ENCODE results near the gene PPIA.
"Not testable (repeated sequence)": the region's sequence is repeated elsewhere in the genome, so short reads cannot be mapped to it uniquely, and the experiment has no call there.

PPIA gene

DNA sequence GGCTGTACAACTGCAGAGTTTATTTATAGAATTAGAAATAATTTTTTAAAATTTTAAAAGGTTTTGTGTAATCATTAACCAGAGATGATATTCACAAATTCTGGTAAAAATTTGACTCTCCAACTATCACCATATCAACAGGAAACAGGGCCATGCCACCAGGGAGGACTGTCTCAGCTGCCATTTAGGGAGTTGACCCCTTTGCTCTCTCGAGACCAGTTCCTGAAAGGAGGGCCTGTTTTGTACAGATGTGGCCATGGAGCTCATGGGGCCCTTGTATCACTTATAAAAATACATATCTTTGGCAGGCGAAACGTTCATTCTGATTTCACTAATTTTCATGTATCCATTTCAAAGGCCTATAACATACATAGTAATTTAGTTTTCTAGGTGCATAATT is 31.1 kb downstream of the PPIA start:
- DNase-seq (ENCODE audit: low read depth in 2 of 2), result no peak

DNA sequence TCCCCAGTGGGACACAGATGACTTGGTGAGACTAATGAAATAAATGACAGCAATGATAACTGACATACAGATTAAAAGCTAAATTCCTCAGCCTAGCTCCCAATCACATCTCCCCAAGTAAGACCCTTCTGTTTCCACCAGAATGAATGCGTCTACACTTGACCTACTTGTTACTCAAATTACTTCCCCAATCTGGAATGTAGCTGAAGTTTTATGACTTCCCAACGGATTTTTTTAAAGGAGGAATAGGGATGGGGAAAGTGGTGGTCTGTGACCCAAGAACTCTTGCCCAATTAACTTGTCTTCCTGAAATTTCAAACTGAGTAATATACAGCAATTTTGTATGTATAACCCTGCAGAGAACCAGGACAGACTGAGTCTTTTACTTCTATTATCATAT is 42.3 kb downstream of the PPIA start:
- no peak for DNase-seq (ENCODE audit: low read depth in 2 of 2)

DNA sequence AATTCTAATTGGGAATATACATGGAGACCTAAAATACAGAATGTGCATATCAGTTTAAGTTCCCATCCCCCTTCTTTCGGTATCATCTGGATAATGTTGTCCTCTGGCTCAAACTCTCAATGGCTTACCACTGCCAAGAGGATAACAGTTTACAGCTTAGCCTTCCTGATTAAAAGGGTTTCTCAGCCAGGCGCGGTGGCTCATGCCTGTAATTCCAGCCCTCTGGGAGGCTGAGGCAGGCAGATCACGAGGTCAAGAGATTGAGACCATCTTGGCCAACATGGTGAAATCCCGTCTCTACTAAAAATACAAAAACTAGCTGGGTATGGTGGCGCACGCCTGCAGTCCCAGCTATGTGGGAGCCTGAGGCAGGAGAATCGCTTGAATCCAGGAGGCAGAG is 46.2 kb downstream of the PPIA start:
- DNase-seq (ENCODE audit: low read depth in 2 of 2), result not testable (repeated sequence)

DNA sequence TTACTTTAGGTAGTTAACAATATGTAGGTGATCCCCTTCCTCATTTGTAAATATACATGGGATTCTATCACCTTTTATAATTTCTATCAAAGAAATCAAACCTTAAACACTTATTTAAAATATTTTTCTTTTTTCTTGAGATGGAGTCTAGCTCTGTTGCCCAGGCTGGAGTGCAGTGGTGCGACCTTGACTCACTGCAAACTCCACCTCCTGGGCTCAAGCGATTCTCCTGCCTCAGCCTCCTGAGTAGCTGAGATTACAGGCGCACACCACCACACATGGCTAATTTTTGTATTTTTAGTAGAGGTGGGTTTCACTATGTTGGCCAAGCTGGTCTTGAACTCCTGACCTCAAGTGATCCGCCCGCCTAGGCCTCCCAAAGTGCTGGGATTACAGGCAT is 47.0 kb downstream of the PPIA start:
- DNase-seq (ENCODE audit: low read depth in 2 of 2), result not testable (repeated sequence)

DNA sequence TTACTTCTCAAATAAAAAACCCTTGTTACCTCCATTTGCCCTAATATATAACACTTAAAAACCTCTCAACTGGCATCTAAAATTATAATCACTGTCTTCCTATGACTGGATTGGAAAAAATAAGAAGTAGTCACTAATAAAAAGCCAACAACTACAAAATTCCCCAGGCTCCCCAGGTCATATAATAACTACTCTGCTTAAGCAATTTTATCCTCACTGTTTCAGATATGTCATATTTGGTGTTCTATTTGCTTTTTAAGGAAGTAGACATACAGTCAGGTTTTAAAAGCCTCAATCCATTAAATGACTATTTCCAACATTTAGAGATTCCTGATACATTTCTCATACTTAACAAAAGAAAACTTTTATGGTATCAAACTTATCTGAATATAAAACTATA is 49.0 kb downstream of the PPIA start:
- DNase-seq (ENCODE audit: low read depth in 2 of 2), result no peak

DNA sequence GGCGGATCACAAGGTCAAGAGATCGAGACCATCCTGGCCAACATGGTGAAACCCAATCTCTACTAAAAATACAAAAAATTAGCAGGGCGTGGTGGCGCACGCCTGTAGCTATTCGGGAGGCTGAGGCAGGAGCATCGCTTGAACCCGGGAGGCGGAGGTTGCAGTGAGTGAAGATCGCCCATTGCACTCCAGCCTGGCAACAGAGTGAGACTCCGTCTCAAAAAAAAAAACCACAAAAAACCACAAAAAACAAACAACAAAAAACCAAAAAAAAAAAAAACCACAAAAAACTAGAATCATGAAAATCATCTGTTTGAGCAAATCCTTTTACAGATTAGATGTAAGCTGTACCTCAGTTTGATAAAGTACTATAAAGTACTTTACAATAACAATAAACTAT is 49.9 kb downstream of the PPIA start:
- not testable (repeated sequence) for DNase-seq (ENCODE audit: low read depth in 2 of 2)

DNA sequence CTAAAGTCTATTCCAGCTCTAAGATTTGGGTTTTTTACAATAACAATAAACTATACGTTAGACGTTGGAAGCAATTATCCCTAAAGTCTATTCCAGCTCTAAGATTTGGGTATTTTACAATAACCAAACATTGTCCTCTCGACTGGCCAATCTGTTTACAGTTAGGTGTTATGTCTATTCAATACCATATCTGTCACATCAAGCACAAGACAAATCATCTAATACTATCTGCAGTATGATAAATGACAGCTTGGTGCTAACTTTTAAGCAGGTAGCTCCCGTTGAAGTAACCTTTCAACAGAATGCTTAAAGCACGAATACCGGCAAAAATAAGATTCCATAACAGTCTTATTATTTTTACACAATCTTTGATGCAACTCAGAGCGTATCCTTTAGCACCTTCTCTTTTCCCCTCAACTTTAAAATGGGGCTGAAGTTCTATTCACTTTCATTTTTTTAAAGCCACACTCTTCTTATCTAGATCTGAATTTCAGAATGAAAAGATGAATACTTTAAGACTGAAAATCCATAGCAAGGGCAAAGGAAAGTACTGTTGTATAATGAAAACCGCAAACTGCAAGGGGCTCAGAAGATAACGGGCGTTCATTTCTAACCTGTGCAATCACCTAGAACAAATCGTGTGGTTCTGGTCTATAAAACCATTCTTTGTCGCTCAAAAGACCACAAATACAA is 50.5 kb downstream of the PPIA start:
- DNase-seq (ENCODE audit: low read depth in 2 of 2), result no peak

DNA sequence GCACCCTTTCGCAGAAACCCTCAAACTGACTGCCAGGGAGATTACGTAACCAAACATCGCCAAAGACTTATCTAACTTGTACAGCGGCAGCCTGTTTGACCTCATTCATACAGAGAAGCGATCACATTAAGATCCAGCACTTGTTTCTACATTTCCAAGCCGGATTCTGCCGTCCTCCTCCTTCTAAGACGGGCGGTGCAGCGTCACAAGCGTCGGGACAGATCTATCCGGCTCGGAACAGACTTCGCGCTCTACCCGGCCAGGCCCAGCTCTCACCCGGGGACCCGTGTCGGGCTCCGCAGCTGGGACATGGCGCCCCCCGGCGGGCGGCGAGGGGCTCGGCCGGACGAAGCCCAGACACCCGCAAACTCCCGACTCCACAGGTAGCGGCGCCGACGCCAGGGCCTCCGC is 51.0 kb downstream of the PPIA start:
- peak; percentile 78 to 80 for DNase-seq (ENCODE audit: low read depth in 2 of 2)

DNA sequence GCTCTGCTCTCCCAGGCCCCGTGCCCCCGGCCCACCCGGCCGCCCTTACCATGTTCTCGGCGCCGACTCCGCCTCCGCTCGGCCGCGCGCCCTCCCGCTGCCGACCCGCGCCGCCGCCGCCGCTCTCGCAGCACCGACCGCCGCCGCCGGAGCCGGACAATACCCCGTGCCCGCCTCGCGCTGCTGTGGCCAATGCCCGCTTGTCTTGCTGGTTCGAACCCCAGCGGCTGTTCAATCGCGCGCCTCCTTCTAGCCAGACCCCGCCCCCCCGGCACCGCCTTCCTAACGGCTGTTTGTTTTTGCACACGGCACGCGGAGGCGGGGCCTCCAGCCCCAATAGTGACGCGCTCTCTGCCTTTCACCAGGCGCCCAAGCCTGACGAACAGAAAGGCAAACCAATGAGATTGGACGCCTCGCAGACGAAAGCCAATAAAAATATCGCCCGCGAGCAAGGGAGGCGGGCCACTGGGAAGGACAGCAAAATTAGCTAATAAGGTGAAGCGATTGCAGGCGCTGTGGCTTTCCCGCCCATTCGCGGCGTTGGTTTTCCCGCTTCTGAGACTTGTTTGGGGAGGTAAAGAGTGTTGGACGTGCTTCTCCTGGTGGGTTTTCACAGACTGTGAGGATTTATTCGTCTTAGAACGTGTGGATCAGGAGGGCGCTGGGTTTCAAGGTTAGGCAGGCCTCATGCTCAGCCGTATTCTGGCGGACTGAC is 51.6 kb downstream of the PPIA start, which contains the start of gene H2AZ2:
Gene H2AZ2, minus strand, starts transcription at position 168 of the 715 bp plus-strand sequence. Its CDS starts 116 bp downstream, at position 52.
- DNase-seq (ENCODE audit: low read depth in 2 of 2), result peak; percentile 100

DNA sequence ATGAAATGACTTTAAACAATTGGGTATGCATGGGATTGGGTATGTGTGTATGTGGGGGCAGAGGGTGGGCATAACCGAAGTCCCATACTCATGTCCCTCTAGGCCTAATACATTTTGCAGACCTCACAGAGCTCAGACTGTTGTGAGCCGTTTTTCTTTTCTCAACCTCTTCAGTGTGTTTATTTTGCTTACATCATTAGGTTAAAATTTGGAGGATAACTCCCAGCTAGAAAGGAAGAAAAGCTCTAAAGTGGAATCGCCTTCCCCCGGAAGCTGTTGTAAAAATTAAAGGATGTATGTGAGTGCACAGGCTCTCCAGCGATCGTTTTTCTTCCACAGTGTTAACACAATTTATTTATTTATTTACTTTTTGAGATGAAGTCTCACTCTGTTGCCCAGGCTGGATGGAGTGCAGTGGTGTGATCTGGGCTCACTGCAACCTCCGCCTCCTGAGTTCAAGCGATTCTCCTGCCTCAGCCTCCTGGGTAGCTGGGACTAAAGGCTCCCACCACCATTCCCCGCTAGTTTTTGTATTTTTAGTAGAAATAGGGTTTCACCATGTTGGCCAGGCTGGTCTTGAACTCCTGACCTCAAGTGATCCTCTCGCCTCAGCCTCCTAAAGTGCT is 52.9 kb downstream of the PPIA start:
- no peak for DNase-seq (ENCODE audit: low read depth in 2 of 2)

DNA sequence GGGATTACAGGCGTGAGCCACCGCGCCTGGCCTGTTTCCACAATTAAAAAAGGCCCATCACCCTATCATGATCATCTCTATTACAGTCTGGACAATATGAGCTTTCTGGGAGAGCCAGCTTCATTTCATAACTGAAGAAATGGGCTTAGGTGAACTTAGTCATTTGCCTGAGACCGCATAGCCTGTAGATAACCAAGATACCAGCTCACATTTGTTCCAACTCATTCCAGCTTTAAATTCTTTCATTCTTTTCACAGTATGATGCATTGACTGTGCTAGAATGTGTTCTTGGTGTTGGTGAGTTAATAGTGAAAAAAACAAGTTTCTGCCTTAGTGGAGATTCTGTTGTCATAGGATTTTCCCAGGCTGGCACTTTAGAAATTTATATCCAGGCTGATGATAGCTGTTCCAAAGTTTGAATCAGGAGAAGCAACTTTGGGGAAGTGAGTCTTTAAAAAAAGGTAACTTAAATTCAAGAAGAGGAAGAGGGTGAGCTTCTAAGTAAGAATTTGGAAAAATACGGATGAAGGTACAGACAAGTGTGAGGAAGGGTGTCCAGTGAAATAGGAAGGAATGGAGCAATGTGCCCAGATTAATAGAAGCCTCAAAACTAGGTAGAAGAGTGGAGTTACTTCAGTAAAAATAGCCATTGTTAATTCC is 53.5 kb downstream of the PPIA start:
- no peak for DNase-seq (ENCODE audit: low read depth in 2 of 2)

DNA sequence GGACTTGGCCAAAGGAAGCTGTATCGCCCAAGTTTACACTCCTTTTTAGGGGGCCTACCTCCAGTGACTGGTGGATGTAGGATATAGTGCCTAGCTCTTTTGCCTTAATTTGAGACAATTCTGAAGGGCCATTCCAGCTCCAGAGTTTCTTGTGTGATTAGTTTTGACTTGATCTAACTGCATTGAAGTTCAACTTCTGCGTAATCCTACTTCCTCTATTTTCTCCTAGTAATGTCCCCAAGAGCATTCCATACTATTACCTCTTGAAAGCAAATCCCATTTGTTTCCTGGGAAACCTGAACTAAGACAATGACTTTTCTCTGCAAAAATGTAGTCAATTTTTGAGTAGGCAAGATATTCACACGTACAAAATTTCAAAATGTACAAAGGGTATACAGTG is 56.1 kb downstream of the PPIA start:
- no peak for DNase-seq (ENCODE audit: low read depth in 2 of 2)
